Body of pancreas (tissue), 4 donors: ENCODE results near the gene AKAP17A. TPM values are rescaled to one million over a fixed set of nuclear protein-coding genes. Genes with fewer than 3 reads are reported as not detected.

Source experiments
- ATAC-seq: fragments of 150-250 bp; one replicate; pipeline ENCODE4 v1.9.1; 2016
- DNase-seq, 4 donors: peaks; one replicate each; pipeline ENCODE4 v3.0.0-alpha.2; 2019
- H3K27ac ChIP-seq, 4 donors: fragments of 200-600 bp; sonication (generic); 1 replicate in 3 of 4; 2 replicates in 1 of 4; pipeline versions ENCODE4 v1.5.1 to v1.6.1; 2016 to 2019; ENCODE audit warnings: mild to moderate bottlenecking in 1 of 4, mixed read lengths in 1 of 4, moderate library complexity in 1 of 4
- H3K27me3 ChIP-seq, 2 donors: fragments of 200-600 bp; sonication (generic); one replicate each; pipeline ENCODE4 v1.6.0; 2016; ENCODE audit warnings: mild to moderate bottlenecking in 1 of 2
- H3K36me3 ChIP-seq, 2 donors: fragments of 200-600 bp; sonication (generic); replicated peaks in 1 of 2; 2 replicates each; pipeline ENCODE4 v1.5.1; 2016; ENCODE audit warnings: low read depth in 2 of 2; ENCODE audit not compliant: insufficient read depth in 1 of 2
- H3K4me1 ChIP-seq: fragments of 200-600 bp; sonication (generic); one replicate; pipeline ENCODE4 v1.6.0; 2016
- H3K4me3 ChIP-seq, 2 donors: fragments of 200-600 bp; sonication (generic); 1 replicate in 1 of 2; 2 replicates in 1 of 2; pipeline ENCODE4 v1.5.1; 2016 to 2019
- H3K9me3 ChIP-seq, 3 donors: fragments of 200-600 bp; sonication (generic); 1 replicate in 2 of 3; 2 replicates in 1 of 3; pipeline ENCODE4 v1.5.1; 2016
- CTCF ChIP-seq, 7 experiments: fragments of 450-650 bp in 4 of 7; fragments of 200-600 bp in 3 of 7; sonication (generic) in 3 of 7; IDR thresholded peaks; one replicate each; pipeline ENCODE4 v1.5.1; 2016 to 2019; ENCODE audit warnings: antibody characterized with exemption in 7 of 7
- POLR2A ChIP-seq, 3 donors: fragments of 450-650 bp; IDR thresholded peaks; one replicate each; pipeline ENCODE4 v1.6.1; 2016; ENCODE audit warnings: antibody characterized with exemption in 3 of 3, mild to moderate bottlenecking in 2 of 3
- WGBS, 2 donors: methylation state at CpG; one replicate each; pipeline ENCODE4 v1.1.5; 2017; 5-methylcytosine and 5-hydroxymethylcytosine counted together
- intact Hi-C: fragments of 100-400 bp; cut with DNase I; formaldehyde crosslinking; loops from one replicate; pipeline ENCODE4 v1.15.1; 2023
- total RNA-seq, 2 donors: library from RNA; depleted of rRNA; stranded (reverse); fragments of >200 nt; gene quantifications; one replicate each; pipeline ENCODE4 v1.1.0, GENCODE V29; 2016

The AKAP17A gene, protein sequence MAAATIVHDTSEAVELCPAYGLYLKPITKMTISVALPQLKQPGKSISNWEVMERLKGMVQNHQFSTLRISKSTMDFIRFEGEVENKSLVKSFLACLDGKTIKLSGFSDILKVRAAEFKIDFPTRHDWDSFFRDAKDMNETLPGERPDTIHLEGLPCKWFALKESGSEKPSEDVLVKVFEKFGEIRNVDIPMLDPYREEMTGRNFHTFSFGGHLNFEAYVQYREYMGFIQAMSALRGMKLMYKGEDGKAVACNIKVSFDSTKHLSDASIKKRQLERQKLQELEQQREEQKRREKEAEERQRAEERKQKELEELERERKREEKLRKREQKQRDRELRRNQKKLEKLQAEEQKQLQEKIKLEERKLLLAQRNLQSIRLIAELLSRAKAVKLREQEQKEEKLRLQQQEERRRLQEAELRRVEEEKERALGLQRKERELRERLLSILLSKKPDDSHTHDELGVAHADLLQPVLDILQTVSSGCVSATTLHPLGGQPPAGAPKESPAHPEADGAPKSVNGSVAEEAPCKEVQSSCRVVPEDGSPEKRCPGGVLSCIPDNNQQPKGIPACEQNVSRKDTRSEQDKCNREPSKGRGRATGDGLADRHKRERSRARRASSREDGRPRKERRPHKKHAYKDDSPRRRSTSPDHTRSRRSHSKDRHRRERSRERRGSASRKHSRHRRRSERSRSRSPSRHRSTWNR
- total RNA-seq: 100 to 1,000 TPM in 1 of 2 donors, 10 to 100 TPM in 1; 55.5 to 162 TPM

- peak in 1 of 7 experiments; percentile 36 for TF ChIP-seq CTCF (IDR thresholded peaks at IDR 0.05)
- TF ChIP-seq POLR2A (IDR thresholded peaks at IDR 0.05): peak; percentile 46 to 66 (median 57)
- peaks cover 19% of the 10 kb centered on the region for H3K4me1 ChIP-seq
- ATAC-seq: peak; percentile 98
- peak; percentile 95 to 98 (median 96) for DNase-seq
- peak within 1 kb of the TSS; percentile 96 to 97 for H3K4me3 ChIP-seq
- no peaks in the 10 kb centered on the region for H3K27me3 ChIP-seq
- intact Hi-C loops: no loop called here
- H3K27ac ChIP-seq: peak within 1 kb of the TSS; percentile 48 to 90 (median 82)
- H3K9me3 ChIP-seq: no peaks in the 10 kb centered on the region
- WGBS, 2 donors: 2 to 15% methylated on average over 5 to 42 of the region's 66 CpGs
- H3K36me3 ChIP-seq: peaks cover 0 to 16% of the 10 kb centered on the region in 2 donors
Measured at GRCh38 chrX:1591102-1591862, at the start of gene AKAP17A. Gene AKAP17A (plus strand): TSS chrX:1591604. CDS start chrX:1593463, 1,859 bp downstream.

DNA sequence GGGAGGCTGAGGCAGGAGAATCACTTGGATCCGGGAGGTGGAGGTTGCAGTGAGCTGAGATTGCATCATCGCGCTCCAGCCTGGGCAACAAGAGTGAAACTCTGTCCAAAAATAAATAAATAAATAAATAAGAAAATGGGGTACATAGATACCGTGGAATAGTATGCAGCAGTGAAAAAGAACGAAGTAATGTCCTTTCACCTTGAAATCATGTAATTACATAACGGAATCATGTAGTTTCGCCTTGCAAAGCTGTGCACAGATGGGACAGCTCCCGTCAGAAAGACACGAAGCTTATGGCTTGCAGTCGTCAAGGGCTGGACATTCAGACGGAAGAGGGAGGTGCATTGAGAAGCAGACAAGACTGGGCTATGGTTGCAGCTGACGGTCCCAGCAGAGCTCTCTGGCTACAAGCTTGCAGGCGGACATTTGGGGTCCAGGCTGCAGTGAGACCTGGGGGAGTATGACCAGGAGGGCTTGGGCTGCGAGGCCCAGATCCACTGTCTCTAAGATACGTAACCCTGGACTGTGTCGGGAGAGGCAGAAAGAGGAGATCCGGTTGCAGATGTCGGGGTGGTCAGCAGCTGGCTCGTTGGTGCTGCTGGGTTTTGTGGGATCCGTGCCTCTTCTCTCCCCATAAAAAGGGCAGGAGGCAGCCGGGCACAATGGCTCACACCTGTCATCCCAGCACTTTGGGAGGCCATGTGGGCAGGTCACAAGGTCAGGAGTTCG, 48.2 kb upstream of the AKAP17A start:
- Histone ChIP-seq H3K27me3 (no peaks in the 10 kb centered on the region), H3K36me3 (no peaks in the 10 kb centered on the region), H3K4me3 (no peak overlapping the region), H3K27ac (no peak overlapping the region), H3K4me1 (no peaks in the 10 kb centered on the region), H3K9me3 (no peaks in the 10 kb centered on the region)
- DNase-seq: no peak
- TF ChIP-seq CTCF (IDR thresholded peaks at IDR 0.05): no peak
- TF ChIP-seq POLR2A (IDR thresholded peaks at IDR 0.05): no peak
- intact Hi-C loops: no loop called here
- 82 to 83% methylated on average over 17 to 21 of the region's 22 CpGs for WGBS, 2 donors
- no peak for ATAC-seq

DNA sequence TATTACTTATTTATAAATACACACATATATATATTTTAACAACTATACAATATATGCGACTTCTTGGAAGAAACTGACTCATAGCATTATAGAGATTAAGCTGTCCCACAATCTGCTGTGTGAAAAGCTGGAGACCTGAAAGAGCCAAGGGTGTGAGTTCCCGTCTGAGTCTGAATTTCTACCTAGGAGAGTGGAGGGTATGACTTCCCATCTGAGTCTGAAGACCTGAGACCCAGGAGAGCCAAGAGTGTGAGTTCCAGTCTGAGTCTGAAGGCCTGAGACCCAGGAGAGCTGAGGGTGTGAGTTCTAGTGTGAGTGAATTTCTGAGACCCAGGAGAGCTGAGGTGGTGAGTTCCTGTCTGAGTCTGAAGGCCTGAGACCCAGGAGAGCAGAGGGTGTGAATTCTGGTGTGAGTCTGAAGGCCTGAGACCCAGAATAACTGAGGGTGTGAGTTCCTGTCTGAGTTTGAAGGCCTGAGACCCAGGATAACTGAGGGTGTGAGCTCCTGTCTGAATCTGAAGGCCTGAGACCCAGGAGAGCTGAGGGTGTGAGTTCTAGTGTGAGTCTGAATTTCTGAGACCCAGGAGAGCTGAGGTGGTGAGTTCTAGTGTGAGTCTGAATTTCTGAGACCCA, 45.5 kb upstream of the AKAP17A start:
- TF ChIP-seq CTCF (IDR thresholded peaks at IDR 0.05) (no peak), POLR2A (IDR thresholded peaks at IDR 0.05) (no peak)
- Histone ChIP-seq H3K4me3 (no peak overlapping the region), H3K4me1 (no peaks in the 10 kb centered on the region), H3K36me3 (no peaks in the 10 kb centered on the region), H3K27ac (no peak overlapping the region), H3K27me3 (no peaks in the 10 kb centered on the region), H3K9me3 (no peaks in the 10 kb centered on the region)
- 82 to 88% methylated on average over 2 of the region's 2 CpGs for WGBS, 2 donors
- DNase-seq (no peak), ATAC-seq (no peak)
- intact Hi-C loops: no loop called here

GRCh38 chrX:1546691-1547251, 44.6 kb upstream of the AKAP17A start:
- no peaks in the 10 kb centered on the region for H3K36me3 ChIP-seq
- DNase-seq (no peak), ATAC-seq (no peak)
- no peaks in the 10 kb centered on the region for H3K9me3 ChIP-seq
- no peaks in the 10 kb centered on the region for H3K27me3 ChIP-seq
- 73 to 77% methylated on average over 17 to 18 of the region's 18 CpGs for WGBS, 2 donors
- H3K27ac ChIP-seq: no peak overlapping the region
- no peak overlapping the region for H3K4me3 ChIP-seq
- H3K4me1 ChIP-seq: no peaks in the 10 kb centered on the region
- no peak for TF ChIP-seq CTCF (IDR thresholded peaks at IDR 0.05)
- no peak for TF ChIP-seq POLR2A (IDR thresholded peaks at IDR 0.05)
- intact Hi-C loops: no loop called here
